GM19463 (cell line): ENCODE results near the gene ANKRD42.
A peak's percentile ranks its signal among the peaks of the same experiment; 100 is the strongest.
"Not testable (repeated sequence)": the region's sequence is repeated elsewhere in the genome, so short reads cannot be mapped to it uniquely, and the experiment has no call there.

Experiments
- ATAC-seq: cut with Tn5 transposase; IDR thresholded peaks from one replicate; pipeline ENCODE4 v1.9.1; 2021; ENCODE audit warnings: mild to moderate bottlenecking, moderate library complexity; ENCODE audit not compliant: unreplicated experiment

The ANKRD42 gene

GRCh38 chr11:83238111-83238510 lies 44.6 kb downstream of the ANKRD42 start:
- no peak for ATAC-seq

- ATAC-seq = peak; percentile 98
Observed at GRCh38 chr11:83241291-83241946, 47.9 kb downstream of the ANKRD42 start.

- ATAC-seq = peak; percentile 41
Observed at GRCh38 chr11:83249445-83249844, 55.9 kb downstream of the ANKRD42 start.

GRCh38 chr11:83249972-83250593 lies 56.6 kb downstream of the ANKRD42 start:
- peak; percentile 65 for ATAC-seq

- no peak for ATAC-seq
Observed at GRCh38 chr11:83252266-83252665, 58.8 kb downstream of the ANKRD42 start.

- ATAC-seq = no peak
Observed at GRCh38 chr11:83252941-83253340, 59.4 kb downstream of the ANKRD42 start.

- no peak for ATAC-seq
Observed at GRCh38 chr11:83255366-83255765, 61.9 kb downstream of the ANKRD42 start.

- no peak for ATAC-seq
Observed at GRCh38 chr11:83256602-83257340, 63.3 kb downstream of the ANKRD42 start.

GRCh38 chr11:83257761-83258168 lies 64.3 kb downstream of the ANKRD42 start:
- ATAC-seq = no peak

- no peak for ATAC-seq
Observed at GRCh38 chr11:83259559-83259958, 66.0 kb downstream of the ANKRD42 start.

GRCh38 chr11:83265331-83265730 lies 71.8 kb downstream of the ANKRD42 start:
- ATAC-seq = no peak

GRCh38 chr11:83269080-83269479 lies 75.6 kb downstream of the ANKRD42 start:
- not testable (repeated sequence) for ATAC-seq

GRCh38 chr11:83271734-83272133 lies 78.2 kb downstream of the ANKRD42 start:
- ATAC-seq = not testable (repeated sequence)

GRCh38 chr11:83272627-83273026 lies 79.1 kb downstream of the ANKRD42 start:
- ATAC-seq = no peak

- ATAC-seq = no peak
Observed at GRCh38 chr11:83275888-83276641, 82.6 kb downstream of the ANKRD42 start.

GRCh38 chr11:83278351-83278750 lies 84.8 kb downstream of the ANKRD42 start:
- no peak for ATAC-seq

- ATAC-seq = no peak
Observed at GRCh38 chr11:83280256-83280655, 86.7 kb downstream of the ANKRD42 start.

- no peak for ATAC-seq
Observed at GRCh38 chr11:83282084-83282716, 88.7 kb downstream of the ANKRD42 start.

- ATAC-seq = no peak
Observed at GRCh38 chr11:83284501-83285150, 91.1 kb downstream of the ANKRD42 start.

GRCh38 chr11:83285151-83285770 lies 91.7 kb downstream of the ANKRD42 start:
- peak; percentile 42 for ATAC-seq
